IPS-NIHi7 (cell line): ENCODE data around the gene NKTR.
A peak's percentile ranks its signal among the peaks of the same experiment; 100 is the strongest.
"Not testable (repeated sequence)": the region's sequence is repeated elsewhere in the genome, so short reads cannot be mapped to it uniquely, and the experiment has no call there.

Experiments used
- DNase-seq: peaks from one replicate; pipeline ENCODE4 v3.0.0; 2012; ENCODE audit warnings: mixed read lengths; ENCODE audit errors: extremely low spot score

NKTR gene

GRCh38 chr3:42595682-42596081, 4.8 kb upstream of the NKTR start:
- DNase-seq = no peak

GRCh38 chr3:42597098-42597497, 3.4 kb upstream of the NKTR start:
- not testable (repeated sequence) for DNase-seq

GRCh38 chr3:42600958-42601675, 631 bp downstream of the NKTR start:
- DNase-seq = peak; percentile 62

GRCh38 chr3:42601896-42602581, 1.6 kb downstream of the NKTR start:
- DNase-seq = no peak

GRCh38 chr3:42602961-42603360, 2.5 kb downstream of the NKTR start:
- no peak for DNase-seq

GRCh38 chr3:42605546-42606173, 5.2 kb downstream of the NKTR start:
- no peak for DNase-seq

GRCh38 chr3:42608581-42608980, 8.1 kb downstream of the NKTR start:
- no peak for DNase-seq

- no peak for DNase-seq
These were observed 10.5 kb downstream of the NKTR start for GRCh38 chr3:42610976-42611375.

- DNase-seq = no peak
These were observed 11.7 kb downstream of the NKTR start for GRCh38 chr3:42612217-42612616.

- no peak for DNase-seq
These were observed 12.4 kb downstream of the NKTR start for GRCh38 chr3:42612928-42613327.

- no peak for DNase-seq
These were observed 13.0 kb downstream of the NKTR start for GRCh38 chr3:42613462-42613861.

- DNase-seq = no peak
These were observed 31.1 kb downstream of the NKTR start for GRCh38 chr3:42631620-42632019.

- no peak for DNase-seq
These were observed 31.7 kb downstream of the NKTR start for GRCh38 chr3:42632146-42632545.

- no peak for DNase-seq
These were observed 33.1 kb downstream of the NKTR start for GRCh38 chr3:42633544-42633943.

GRCh38 chr3:42635111-42635510, 34.6 kb downstream of the NKTR start:
- no peak for DNase-seq

- DNase-seq = no peak
These were observed 36.5 kb downstream of the NKTR start for GRCh38 chr3:42637001-42637400.

GRCh38 chr3:42638339-42638842, 37.9 kb downstream of the NKTR start:
- no peak for DNase-seq

GRCh38 chr3:42639192-42639591, 38.7 kb downstream of the NKTR start:
- no peak for DNase-seq

GRCh38 chr3:42640129-42640528, 39.6 kb downstream of the NKTR start:
- no peak for DNase-seq

GRCh38 chr3:42640771-42641370, 40.4 kb downstream of the NKTR start:
- no peak for DNase-seq

- DNase-seq = peak; percentile 23
These were observed 47.5 kb downstream of the NKTR start for GRCh38 chr3:42647821-42648459.

- DNase-seq = no peak
These were observed 48.5 kb downstream of the NKTR start for GRCh38 chr3:42649006-42649405.
